HG03139 (cell line): ENCODE measurements around the gene EFCAB3.
"Not testable (repeated sequence)": the region's sequence is repeated elsewhere in the genome, so short reads cannot be mapped to it uniquely, and the experiment has no call there.

ENCODE experiments used
- ATAC-seq: cut with Tn5 transposase; IDR thresholded peaks from one replicate; pipeline ENCODE4 v1.9.1; 2021; ENCODE audit not compliant: unreplicated experiment

Gene EFCAB3

GRCh38 chr17:62458483-62458882, 78.1 kb downstream of the EFCAB3 start:
- ATAC-seq, result not testable (repeated sequence)

- ATAC-seq, result not testable (repeated sequence)
These were observed 84.1 kb downstream of the EFCAB3 start for GRCh38 chr17:62464422-62464821.

GRCh38 chr17:62465271-62465670, 84.9 kb downstream of the EFCAB3 start:
- ATAC-seq, result not testable (repeated sequence)
